ENCODE data around the gene NWD2. TPM values are rescaled to one million over a fixed set of nuclear protein-coding genes. Genes with fewer than 3 reads are reported as not detected.
A peak's percentile ranks its signal among the peaks of the same experiment; 100 is the strongest.

NWD2 gene
- total RNA-seq (2011; cell fraction: chromatin; rRNA removed; ENCODE audit: low replicate concordance) = not detected in 2 replicates
- total RNA-seq (2011; cell fraction: nucleolus; rRNA removed) = not detected in 2 replicates
- not detected in 2 replicates for total RNA-seq (2011; cell fraction: nucleoplasm; rRNA removed)
- total RNA-seq (2014; rRNA removed) = not detected in 2 replicates
- not detected in 2 replicates for total RNA-seq (2014; rRNA removed; fragmentation: Illumina TruSeq; extraction: Trizol)
- total RNA-seq (2015; rRNA removed; fragmentation: Illumina TruSeq; extraction: Trizol) = not detected in 2 replicates
- total RNA-seq (2021) = not detected in 2 replicates
- polyA plus RNA-seq (2011; rRNA removed) = not detected in 2 replicates
- polyA plus RNA-seq (2011; cell fraction: cytosol; rRNA removed) = not detected in 2 replicates
- not detected in 2 replicates for polyA plus RNA-seq (2011; cell fraction: nucleus; rRNA removed)
- polyA plus RNA-seq (2012) = not detected in 2 replicates
- polyA plus RNA-seq (2014; fragmentation: Illumina TruSeq; extraction: Trizol) = not detected in 2 replicates
- not detected for polyA plus RNA-seq (2014; fragmentation: Nextera tagmentation; extraction: Ambion mirVana)
- not detected in 2 replicates for polyA plus RNA-seq (2014; rRNA removed)
- not detected in 2 replicates for polyA minus RNA-seq (2011; rRNA and poly(A)+ RNA removed)
- polyA minus RNA-seq (2011; cell fraction: cytosol; rRNA and poly(A)+ RNA removed) = not detected in 2 replicates
- not detected in 2 replicates for polyA minus RNA-seq (2011; cell fraction: nucleus; rRNA and poly(A)+ RNA removed)
- Bru-seq, nascent RNA = percentile 1 among the genes with signal in this experiment
- BruChase-seq, experiment 1, labeled RNA remaining after a 2-hour chase = not detected
- not detected for BruChase-seq, experiment 2, labeled RNA remaining after a 6-hour chase
- long read RNA-seq, experiment 1 = 0 reads
- long read RNA-seq, experiment 2 = 0 reads
- long read RNA-seq, experiment 3 = 0 reads

DNA sequence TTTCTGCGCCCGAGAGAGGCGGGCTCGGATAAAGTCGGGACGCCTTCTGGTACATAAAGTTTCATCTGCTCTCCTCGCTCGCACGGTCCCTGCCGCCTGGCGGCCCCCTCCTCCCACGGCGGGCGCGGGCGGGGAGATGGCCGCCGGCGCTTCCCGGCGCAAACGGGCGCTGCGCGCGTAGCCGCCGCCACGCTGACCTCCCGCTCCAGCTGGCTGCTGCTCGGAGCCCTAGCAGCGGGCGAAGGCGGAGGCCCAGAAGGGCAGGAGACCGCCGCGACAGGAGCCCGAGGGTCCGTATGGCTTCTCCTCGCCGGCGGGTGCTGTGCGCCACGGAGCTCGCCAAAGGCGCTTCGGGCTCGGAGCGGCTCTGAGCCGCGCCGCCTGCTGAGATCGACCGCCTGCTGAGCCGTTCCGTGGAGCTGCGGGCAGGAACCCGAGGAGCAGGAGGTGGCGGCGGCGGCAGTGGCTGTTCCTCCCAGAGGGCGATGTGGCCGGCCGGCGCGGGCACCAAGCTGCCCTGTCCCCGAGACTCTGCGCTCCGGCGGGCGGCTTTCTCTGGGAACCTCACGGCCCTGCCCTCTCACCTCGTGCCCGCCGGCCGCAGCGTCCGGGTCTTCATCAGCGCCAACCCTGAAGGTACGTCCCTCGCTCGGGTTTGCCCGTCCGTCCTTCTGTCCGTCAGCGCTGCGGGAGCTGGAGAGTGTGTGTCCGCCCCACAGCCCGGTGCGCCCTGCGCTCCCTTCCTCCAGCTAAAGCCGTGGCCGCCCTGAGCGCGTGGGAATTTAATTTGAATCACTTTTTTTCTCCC lies at the start of gene NWD2:
Gene NWD2, plus strand, starts transcription at position 161 of the 808 bp plus-strand sequence. Its CDS starts 325 bp downstream, at position 486.
- Histone ChIP-seq H3K79me2 (ENCODE audit: control insufficient read depth, insufficient read depth, low read length) (no peaks in the 10 kb centered on the region), H3K9me3 (replicated peaks; ENCODE audit: control insufficient read depth, insufficient read depth, low read depth, low read length) (no peaks in the 10 kb centered on the region), H4K20me1 (replicated peaks; ENCODE audit: control insufficient read depth, insufficient read depth, low read length) (no peaks in the 10 kb centered on the region), H3K27me3 (ENCODE audit: control insufficient read depth in 2 of 2, insufficient read depth in 2 of 2, low read length in 2 of 2) (no peaks in the 10 kb centered on the region; a peak in 1 of 5 replicates), H3K27ac (ENCODE audit: extremely low read depth, low read depth, low read length) (no peak within 1 kb of the TSS), H3K36me3 (ENCODE audit: control insufficient read depth, insufficient read depth, low read length) (no peaks in the 10 kb centered on the region), H3K9me1 (ENCODE audit: control insufficient read depth, insufficient read depth, low read length) (no peaks in the 10 kb centered on the region), H2AFZ (ENCODE audit: low read depth, low read length) (no peak within 1 kb of the TSS), H3K9ac (ENCODE audit: insufficient read depth in 1 of 2, low read depth in 2 of 2, low read length in 2 of 2) (no peak within 1 kb of the TSS), H3K4me1 (replicated peaks in 1 of 2; ENCODE audit: control insufficient read depth in 2 of 2, insufficient read depth in 2 of 2, low read length in 2 of 2) (peaks cover 0 to 6% of the 10 kb centered on the region in 2 experiments; a peak in 1 of 5 replicates), H3K4me3 (no peak within 1 kb of the TSS), H3K4me2 (ENCODE audit: insufficient read depth, low read length) (no peak within 1 kb of the TSS)
- in situ Hi-C loops (cut with MboI) (no loop called here), intact Hi-C loops (cut with micrococcal nuclease) (no loop called here)
- ATAC-seq = no peak
- CTCF ChIA-PET (ENCODE audit: low intra/inter-chr PET ratio) = no interaction called here
- 57% methylated on average over 59 of the region's 95 CpGs for WGBS (ENCODE audit: insufficient coverage, low coverage, missing lambda C conversion rate)
- FAIRE-seq = no peak
- POLR2A ChIA-PET = no interaction called here
- DNase-seq (ENCODE audit: extremely low read depth in 1 of 4, low spot score in 3 of 4) = no peak
- BruUV-seq (replicated peaks) = no TSS peak
- TF ChIP-seq ZNF280A (IDR thresholded peaks at IDR 0.05; ENCODE audit: low read depth, partially characterized antibody) (no peak), XRCC4 (IDR thresholded peaks at IDR 0.05; ENCODE audit: extremely low read depth, insufficient read depth, insufficient read length) (no peak), ZNF449 (CRISPR knock-in tag; IDR thresholded peaks at IDR 0.05) (no peak), CREM (IDR thresholded peaks at IDR 0.05; ENCODE audit: low read depth) (no peak), NFIX (CRISPR knock-in tag; IDR thresholded peaks at IDR 0.05; ENCODE audit: low read depth) (no peak), ZNF75A (CRISPR knock-in tag; IDR thresholded peaks at IDR 0.05) (no peak), HDGF (IDR thresholded peaks at IDR 0.05) (no peak)
- TF ChIP-seq, protein P1, sequence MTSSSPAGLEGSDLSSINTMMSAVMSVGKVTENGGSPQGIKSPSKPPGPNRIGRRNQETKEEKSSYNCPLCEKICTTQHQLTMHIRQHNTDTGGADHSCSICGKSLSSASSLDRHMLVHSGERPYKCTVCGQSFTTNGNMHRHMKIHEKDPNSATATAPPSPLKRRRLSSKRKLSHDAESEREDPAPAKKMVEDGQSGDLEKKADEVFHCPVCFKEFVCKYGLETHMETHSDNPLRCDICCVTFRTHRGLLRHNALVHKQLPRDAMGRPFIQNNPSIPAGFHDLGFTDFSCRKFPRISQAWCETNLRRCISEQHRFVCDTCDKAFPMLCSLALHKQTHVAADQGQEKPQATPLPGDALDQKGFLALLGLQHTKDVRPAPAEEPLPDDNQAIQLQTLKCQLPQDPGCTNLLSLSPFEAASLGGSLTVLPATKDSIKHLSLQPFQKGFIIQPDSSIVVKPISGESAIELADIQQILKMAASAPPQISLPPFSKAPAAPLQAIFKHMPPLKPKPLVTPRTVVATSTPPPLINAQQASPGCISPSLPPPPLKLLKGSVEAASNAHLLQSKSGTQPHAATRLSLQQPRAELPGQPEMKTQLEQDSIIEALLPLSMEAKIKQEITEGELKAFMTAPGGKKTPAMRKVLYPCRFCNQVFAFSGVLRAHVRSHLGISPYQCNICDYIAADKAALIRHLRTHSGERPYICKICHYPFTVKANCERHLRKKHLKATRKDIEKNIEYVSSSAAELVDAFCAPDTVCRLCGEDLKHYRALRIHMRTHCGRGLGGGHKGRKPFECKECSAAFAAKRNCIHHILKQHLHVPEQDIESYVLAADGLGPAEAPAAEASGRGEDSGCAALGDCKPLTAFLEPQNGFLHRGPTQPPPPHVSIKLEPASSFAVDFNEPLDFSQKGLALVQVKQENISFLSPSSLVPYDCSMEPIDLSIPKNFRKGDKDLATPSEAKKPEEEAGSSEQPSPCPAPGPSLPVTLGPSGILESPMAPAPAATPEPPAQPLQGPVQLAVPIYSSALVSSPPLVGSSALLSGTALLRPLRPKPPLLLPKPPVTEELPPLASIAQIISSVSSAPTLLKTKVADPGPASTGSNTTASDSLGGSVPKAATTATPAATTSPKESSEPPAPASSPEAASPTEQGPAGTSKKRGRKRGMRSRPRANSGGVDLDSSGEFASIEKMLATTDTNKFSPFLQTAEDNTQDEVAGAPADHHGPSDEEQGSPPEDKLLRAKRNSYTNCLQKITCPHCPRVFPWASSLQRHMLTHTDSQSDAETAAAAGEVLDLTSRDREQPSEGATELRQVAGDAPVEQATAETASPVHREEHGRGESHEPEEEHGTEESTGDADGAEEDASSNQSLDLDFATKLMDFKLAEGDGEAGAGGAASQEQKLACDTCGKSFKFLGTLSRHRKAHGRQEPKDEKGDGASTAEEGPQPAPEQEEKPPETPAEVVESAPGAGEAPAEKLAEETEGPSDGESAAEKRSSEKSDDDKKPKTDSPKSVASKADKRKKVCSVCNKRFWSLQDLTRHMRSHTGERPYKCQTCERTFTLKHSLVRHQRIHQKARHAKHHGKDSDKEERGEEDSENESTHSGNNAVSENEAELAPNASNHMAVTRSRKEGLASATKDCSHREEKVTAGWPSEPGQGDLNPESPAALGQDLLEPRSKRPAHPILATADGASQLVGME (CRISPR knock-in tag; IDR thresholded peaks at IDR 0.05) = no peak
